Measurements from ENCODE around the gene TKT. TPM values are rescaled to one million over a fixed set of nuclear protein-coding genes. Genes with fewer than 3 reads are reported as not detected.

The TKT gene
- total and polyA plus RNA-seq, 2 experiments from 2014 or later: 584 to 1,411 TPM

DNA sequence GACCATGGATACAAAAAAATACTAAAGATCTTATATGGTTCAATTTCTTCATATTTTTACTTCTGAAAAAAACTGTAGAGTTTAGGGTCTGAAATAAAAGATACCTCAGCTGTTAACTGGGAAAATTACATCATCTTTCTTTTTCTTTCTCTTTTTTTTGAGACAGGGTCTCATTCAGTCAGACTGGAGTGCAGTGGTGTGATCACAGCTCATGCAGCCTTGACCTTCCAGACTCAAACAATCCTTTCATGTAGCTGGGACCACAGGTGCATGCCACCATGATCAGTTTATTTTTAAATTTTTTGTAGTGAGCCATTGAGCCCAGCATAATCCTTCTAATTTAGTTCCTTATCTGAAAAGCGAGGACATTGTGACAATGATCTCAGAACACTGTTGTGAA lies 39.6 kb upstream of the TKT start:
- Histone ChIP-seq H4K20me1 (replicated peaks; ENCODE audit: insufficient read depth) (peaks cover 3% of the 10 kb centered on the region; the same call in 1 of the 2 replicates), H3F3A (replicated peaks; ENCODE audit: low read depth) (peaks cover 7% of the 10 kb centered on the region; the same call in 1 of the 2 replicates), H2AFZ (no peak overlapping the region), H3K4me3 (no peak overlapping the region), H3K4me2 (no peak overlapping the region), H3K79me2 (replicated peaks; ENCODE audit: insufficient read depth) (no peaks in the 10 kb centered on the region), H3K36me3 (ENCODE audit: insufficient read depth) (0 out of 2 replicates have a peak, but pooled peaks cover 10% of the 10 kb centered on the region), H3K27me3 (ENCODE audit: insufficient read depth) (no peaks in the 10 kb centered on the region), H3K4me1 (ENCODE audit: insufficient read depth) (no peaks in the 10 kb centered on the region), H3K9me2 (ENCODE audit: insufficient read depth) (no peaks in the 10 kb centered on the region), H3K27ac (ENCODE audit: low read depth) (no peak overlapping the region)
- H3K4me1 Mint-ChIP-seq: peaks cover 13% of the 10 kb centered on the region
- no peak for DNase-seq (ENCODE audit: low spot score)
- H3K9me3 Mint-ChIP-seq: no peaks in the 10 kb centered on the region; the same call in 2 of the 3 replicates
- no peak for ATAC-seq
- H3K36me3 Mint-ChIP-seq (ENCODE audit: low read depth): peaks cover 6% of the 10 kb centered on the region; the same call in 1 of the 3 replicates
- TF ChIP-seq ZNF331 (CRISPR knock-in tag; IDR thresholded peaks at IDR 0.05; ENCODE audit: low read depth) (no peak), EZH2phosphoT487 (IDR thresholded peaks at IDR 0.05; ENCODE audit: unreplicated experiment) (no peak), ZNF114 (CRISPR knock-in tag; IDR thresholded peaks at IDR 0.05) (no peak), JUNB (IDR thresholded peaks at IDR 0.05; ENCODE audit: unreplicated experiment) (no peak), STAT1 (IDR thresholded peaks at IDR 0.05; ENCODE audit: unreplicated experiment) (no peak), POLR2AphosphoS5 (IDR thresholded peaks at IDR 0.05; ENCODE audit: low read depth) (no peak), EZH2 (IDR thresholded peaks at IDR 0.05; ENCODE audit: low read depth, unreplicated experiment) (no peak), ZNF462 (CRISPR knock-in tag; IDR thresholded peaks at IDR 0.05) (no peak), NANOG (IDR thresholded peaks at IDR 0.05; ENCODE audit: borderline replicate concordance) (no peak), ETS1 (IDR thresholded peaks at IDR 0.05) (no peak)
- TF ChIP-seq, protein P1, sequence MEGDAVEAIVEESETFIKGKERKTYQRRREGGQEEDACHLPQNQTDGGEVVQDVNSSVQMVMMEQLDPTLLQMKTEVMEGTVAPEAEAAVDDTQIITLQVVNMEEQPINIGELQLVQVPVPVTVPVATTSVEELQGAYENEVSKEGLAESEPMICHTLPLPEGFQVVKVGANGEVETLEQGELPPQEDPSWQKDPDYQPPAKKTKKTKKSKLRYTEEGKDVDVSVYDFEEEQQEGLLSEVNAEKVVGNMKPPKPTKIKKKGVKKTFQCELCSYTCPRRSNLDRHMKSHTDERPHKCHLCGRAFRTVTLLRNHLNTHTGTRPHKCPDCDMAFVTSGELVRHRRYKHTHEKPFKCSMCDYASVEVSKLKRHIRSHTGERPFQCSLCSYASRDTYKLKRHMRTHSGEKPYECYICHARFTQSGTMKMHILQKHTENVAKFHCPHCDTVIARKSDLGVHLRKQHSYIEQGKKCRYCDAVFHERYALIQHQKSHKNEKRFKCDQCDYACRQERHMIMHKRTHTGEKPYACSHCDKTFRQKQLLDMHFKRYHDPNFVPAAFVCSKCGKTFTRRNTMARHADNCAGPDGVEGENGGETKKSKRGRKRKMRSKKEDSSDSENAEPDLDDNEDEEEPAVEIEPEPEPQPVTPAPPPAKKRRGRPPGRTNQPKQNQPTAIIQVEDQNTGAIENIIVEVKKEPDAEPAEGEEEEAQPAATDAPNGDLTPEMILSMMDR (conservative IDR thresholded peaks at IDR 0.05; ENCODE audit: low read depth in 2 of 2): no peak
- TF ChIP-seq, protein P2, sequence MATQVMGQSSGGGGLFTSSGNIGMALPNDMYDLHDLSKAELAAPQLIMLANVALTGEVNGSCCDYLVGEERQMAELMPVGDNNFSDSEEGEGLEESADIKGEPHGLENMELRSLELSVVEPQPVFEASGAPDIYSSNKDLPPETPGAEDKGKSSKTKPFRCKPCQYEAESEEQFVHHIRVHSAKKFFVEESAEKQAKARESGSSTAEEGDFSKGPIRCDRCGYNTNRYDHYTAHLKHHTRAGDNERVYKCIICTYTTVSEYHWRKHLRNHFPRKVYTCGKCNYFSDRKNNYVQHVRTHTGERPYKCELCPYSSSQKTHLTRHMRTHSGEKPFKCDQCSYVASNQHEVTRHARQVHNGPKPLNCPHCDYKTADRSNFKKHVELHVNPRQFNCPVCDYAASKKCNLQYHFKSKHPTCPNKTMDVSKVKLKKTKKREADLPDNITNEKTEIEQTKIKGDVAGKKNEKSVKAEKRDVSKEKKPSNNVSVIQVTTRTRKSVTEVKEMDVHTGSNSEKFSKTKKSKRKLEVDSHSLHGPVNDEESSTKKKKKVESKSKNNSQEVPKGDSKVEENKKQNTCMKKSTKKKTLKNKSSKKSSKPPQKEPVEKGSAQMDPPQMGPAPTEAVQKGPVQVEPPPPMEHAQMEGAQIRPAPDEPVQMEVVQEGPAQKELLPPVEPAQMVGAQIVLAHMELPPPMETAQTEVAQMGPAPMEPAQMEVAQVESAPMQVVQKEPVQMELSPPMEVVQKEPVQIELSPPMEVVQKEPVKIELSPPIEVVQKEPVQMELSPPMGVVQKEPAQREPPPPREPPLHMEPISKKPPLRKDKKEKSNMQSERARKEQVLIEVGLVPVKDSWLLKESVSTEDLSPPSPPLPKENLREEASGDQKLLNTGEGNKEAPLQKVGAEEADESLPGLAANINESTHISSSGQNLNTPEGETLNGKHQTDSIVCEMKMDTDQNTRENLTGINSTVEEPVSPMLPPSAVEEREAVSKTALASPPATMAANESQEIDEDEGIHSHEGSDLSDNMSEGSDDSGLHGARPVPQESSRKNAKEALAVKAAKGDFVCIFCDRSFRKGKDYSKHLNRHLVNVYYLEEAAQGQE (IDR thresholded peaks at IDR 0.05; ENCODE audit: unreplicated experiment): no peak
- peaks cover 4% of the 10 kb centered on the region for H3K27me3 Mint-ChIP-seq (ENCODE audit: insufficient read depth, low read depth, poor library complexity)
- no peak overlapping the region for H3K27ac Mint-ChIP-seq
- H3K4me3 Mint-ChIP-seq: no peak overlapping the region
